Fibroblast of skin of back (primary cell): ENCODE data around the gene GIT1.

ENCODE experiments used
- DNase-seq: peaks from one replicate; pipeline ENCODE4 v3.0.0-alpha.2; 2013

The GIT1 gene

GRCh38 chr17:29616300-29617048 is 27.0 kb upstream of the GIT1 start:
- DNase-seq: no peak

GRCh38 chr17:29615492-29616299 is 26.2 kb upstream of the GIT1 start:
- peak; percentile 78 for DNase-seq

GRCh38 chr17:29615048-29615385 is 25.6 kb upstream of the GIT1 start:
- no peak for DNase-seq

GRCh38 chr17:29614349-29615047 is 25.1 kb upstream of the GIT1 start:
- no peak for DNase-seq

- no peak for DNase-seq
Measured at GRCh38 chr17:29613856-29614255, 24.4 kb upstream of the GIT1 start.

GRCh38 chr17:29613352-29613837 is 23.9 kb upstream of the GIT1 start:
- DNase-seq: peak; percentile 84

- no peak for DNase-seq
Measured at GRCh38 chr17:29612404-29613280, 23.2 kb upstream of the GIT1 start.

GRCh38 chr17:29612094-29612403 is 22.6 kb upstream of the GIT1 start:
- no peak for DNase-seq

- DNase-seq: no peak
Measured at GRCh38 chr17:29611351-29612093, 22.1 kb upstream of the GIT1 start.

- no peak for DNase-seq
Measured at GRCh38 chr17:29610395-29610794, 20.9 kb upstream of the GIT1 start.

GRCh38 chr17:29608986-29609385 is 19.5 kb upstream of the GIT1 start:
- no peak for DNase-seq

- DNase-seq: no peak
Measured at GRCh38 chr17:29607557-29608195, 18.2 kb upstream of the GIT1 start.

- no peak for DNase-seq
Measured at GRCh38 chr17:29603109-29603674, 13.7 kb upstream of the GIT1 start.

- DNase-seq: no peak
Measured at GRCh38 chr17:29597361-29598172, 8.1 kb upstream of the GIT1 start.

GRCh38 chr17:29596811-29597210 is 7.4 kb upstream of the GIT1 start:
- no peak for DNase-seq

- DNase-seq: no peak
Measured at GRCh38 chr17:29595943-29596774, 6.7 kb upstream of the GIT1 start.

- peak; percentile 58 for DNase-seq
Measured at GRCh38 chr17:29595107-29595942, 5.9 kb upstream of the GIT1 start.

GRCh38 chr17:29594519-29595090 is 5.2 kb upstream of the GIT1 start:
- no peak for DNase-seq
